Gastroesophageal sphincter (tissue), 4 donors: ENCODE results near the gene TGFBR3. TPM values are rescaled to one million over a fixed set of nuclear protein-coding genes. Genes with fewer than 3 reads are reported as not detected.

Source experiments
- ATAC-seq: fragments of 150-250 bp; one replicate; pipeline ENCODE4 v1.9.1; 2016; ENCODE audit warnings: mild to moderate bottlenecking, moderate library complexity
- H3K27ac ChIP-seq, 4 donors: fragments of 200-600 bp; sonication (generic) in 3 of 4; 1 replicate in 3 of 4; 2 replicates in 1 of 4; pipeline ENCODE4 v1.5.1; 2016 to 2019
- H3K27me3 ChIP-seq: fragments of 200-600 bp; sonication (generic); one replicate; pipeline ENCODE4 v1.5.1; 2019
- H3K36me3 ChIP-seq, 2 donors: fragments of 200-600 bp; sonication (generic); one replicate each; pipeline ENCODE4 v1.5.1; 2019; ENCODE audit warnings: control low read depth in 1 of 2
- H3K4me1 ChIP-seq, 3 donors: fragments of 200-600 bp; sonication (generic); 1 replicate in 2 of 3; 2 replicates in 1 of 3; pipeline ENCODE4 v1.5.1; 2016 to 2019; ENCODE audit warnings: control low read depth in 2 of 3
- H3K4me3 ChIP-seq, 2 donors: fragments of 200-600 bp; sonication (generic); one replicate each; pipeline ENCODE4 v1.5.1; 2019; ENCODE audit warnings: mild to moderate bottlenecking in 1 of 2, moderate library complexity in 1 of 2
- H3K9me3 ChIP-seq, 3 donors: fragments of 200-600 bp; sonication (generic); one replicate each; pipeline ENCODE4 v1.5.1; 2017 to 2019; ENCODE audit warnings: control low read depth in 2 of 3
- EP300 ChIP-seq: sonication (generic); formaldehyde crosslinking; IDR thresholded peaks from one replicate; pipeline ENCODE4 v1.6.1; 2017; ENCODE audit warnings: antibody characterized with exemption, mild to moderate bottlenecking
- POLR2A ChIP-seq, 2 donors: fragments of 450-650 bp; IDR thresholded peaks; one replicate each; pipeline ENCODE4 v1.6.1; 2017; ENCODE audit warnings: antibody characterized with exemption in 2 of 2, mild to moderate bottlenecking in 2 of 2, moderate library complexity in 1 of 2
- POLR2AphosphoS5 ChIP-seq: sonication (generic); formaldehyde crosslinking; IDR thresholded peaks from one replicate; pipeline ENCODE4 v1.6.1; 2017; ENCODE audit warnings: antibody characterized with exemption
- WGBS, 2 donors: methylation state at CpG; one replicate each; pipeline ENCODE4 v1.1.5; 2018; ENCODE audit warnings: low coverage in 1 of 2; 5-methylcytosine and 5-hydroxymethylcytosine counted together
- total RNA-seq, 4 donors: library from RNA; depleted of rRNA; stranded (reverse); fragments of >200 nt; gene quantifications; one replicate each; pipeline ENCODE4 v1.1.0, GENCODE V29; 2016
- TF ChIP-seq, protein P1 (sequence below), 4 experiments: fragments of 200-600 bp in 2 of 4; fragments of 450-650 bp in 2 of 4; sonication (generic) in 1 of 4; IDR thresholded peaks; one replicate each; pipeline ENCODE4 v1.5.1; 2017 to 2019; ENCODE audit warnings: antibody characterized with exemption in 4 of 4, mild to moderate bottlenecking in 2 of 4, moderate library complexity in 2 of 4

Gene TGFBR3
- total RNA-seq, 4 donors from 2014 or later = 176 to 315 (median 248) TPM

DNA sequence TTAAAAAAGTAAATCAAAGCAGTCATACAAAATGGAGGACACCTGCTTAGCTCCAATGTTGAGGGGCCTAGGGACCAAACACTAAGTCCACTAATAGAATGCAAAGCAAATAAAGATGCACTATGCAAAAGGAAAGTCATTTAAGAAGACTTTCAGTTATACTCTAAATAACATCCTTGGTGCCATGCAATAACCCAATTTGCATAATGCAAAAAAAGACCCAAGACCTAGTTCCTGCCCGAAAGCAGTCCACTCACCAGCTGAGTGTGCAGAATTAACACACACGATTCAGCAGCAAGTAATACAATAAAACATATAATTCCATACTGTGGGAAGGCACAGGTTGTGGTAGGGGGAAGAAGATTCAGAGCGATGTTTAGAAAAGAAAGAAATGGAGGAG lies 101.8 kb downstream of the TGFBR3 start:
- H3K27ac ChIP-seq = peak overlapping the region in 2 of 4 donors; percentile 33 to 66

DNA sequence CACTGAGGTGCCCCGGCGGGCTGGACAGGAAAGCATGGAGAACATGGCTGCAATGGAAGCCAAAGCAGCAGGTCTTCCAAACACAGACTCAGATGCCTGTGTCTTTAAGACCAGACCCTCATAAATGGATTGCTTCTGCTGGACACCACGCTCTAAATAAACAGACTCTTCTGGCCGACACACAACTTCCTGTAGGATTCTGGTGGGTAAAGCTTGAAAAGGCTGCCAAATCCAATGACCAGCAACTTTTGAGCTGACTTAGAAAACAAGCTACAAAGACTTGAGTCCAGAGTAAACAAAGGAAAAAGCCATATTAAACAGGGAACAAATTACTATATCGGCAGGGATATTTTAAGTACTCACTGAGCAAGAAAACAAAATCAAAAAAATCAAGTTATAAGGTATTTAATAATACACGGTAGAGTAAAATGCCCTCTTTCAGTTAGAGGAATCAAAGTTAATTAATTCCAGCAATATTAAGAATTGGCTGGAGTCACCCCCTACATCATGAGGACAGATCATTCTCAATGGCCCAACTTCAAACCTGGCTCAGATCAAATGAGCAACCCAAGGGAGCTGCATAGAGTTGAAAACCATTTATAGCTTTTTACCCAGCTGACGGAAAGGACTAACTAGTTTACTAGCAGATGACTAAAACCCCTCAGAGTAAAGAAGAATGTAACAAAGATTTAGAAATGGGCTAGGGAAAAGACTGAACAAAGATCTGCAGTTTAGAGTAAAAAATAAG lies 102.4 kb downstream of the TGFBR3 start:
- 42 to 52% methylated on average over 7 of the region's 7 CpGs for WGBS, 2 donors
- peaks cover 24 to 90% (median 25%) of the 10 kb centered on the region in 3 donors for H3K4me1 ChIP-seq

More for the DNA sequence above, 101.8 kb downstream of the TGFBR3 start:
- ATAC-seq = no peak
- H3K9me3 ChIP-seq = no peaks in the 10 kb centered on the region
- no peaks in the 10 kb centered on the region for H3K27me3 ChIP-seq
- TF ChIP-seq EP300 (no peak), POLR2AphosphoS5 (no peak), POLR2A (IDR thresholded peaks at IDR 0.05) (no peak)
- TF ChIP-seq, protein P1, sequence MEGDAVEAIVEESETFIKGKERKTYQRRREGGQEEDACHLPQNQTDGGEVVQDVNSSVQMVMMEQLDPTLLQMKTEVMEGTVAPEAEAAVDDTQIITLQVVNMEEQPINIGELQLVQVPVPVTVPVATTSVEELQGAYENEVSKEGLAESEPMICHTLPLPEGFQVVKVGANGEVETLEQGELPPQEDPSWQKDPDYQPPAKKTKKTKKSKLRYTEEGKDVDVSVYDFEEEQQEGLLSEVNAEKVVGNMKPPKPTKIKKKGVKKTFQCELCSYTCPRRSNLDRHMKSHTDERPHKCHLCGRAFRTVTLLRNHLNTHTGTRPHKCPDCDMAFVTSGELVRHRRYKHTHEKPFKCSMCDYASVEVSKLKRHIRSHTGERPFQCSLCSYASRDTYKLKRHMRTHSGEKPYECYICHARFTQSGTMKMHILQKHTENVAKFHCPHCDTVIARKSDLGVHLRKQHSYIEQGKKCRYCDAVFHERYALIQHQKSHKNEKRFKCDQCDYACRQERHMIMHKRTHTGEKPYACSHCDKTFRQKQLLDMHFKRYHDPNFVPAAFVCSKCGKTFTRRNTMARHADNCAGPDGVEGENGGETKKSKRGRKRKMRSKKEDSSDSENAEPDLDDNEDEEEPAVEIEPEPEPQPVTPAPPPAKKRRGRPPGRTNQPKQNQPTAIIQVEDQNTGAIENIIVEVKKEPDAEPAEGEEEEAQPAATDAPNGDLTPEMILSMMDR (IDR thresholded peaks at IDR 0.05) = no peak
- H3K36me3 ChIP-seq = peaks cover 0 to 33% of the 10 kb centered on the region in 2 donors
- 92 to 94% methylated on average over 3 of the region's 3 CpGs for WGBS, 2 donors
- no peak overlapping the region for H3K4me3 ChIP-seq
- peaks cover 22 to 90% (median 29%) of the 10 kb centered on the region in 3 donors for H3K4me1 ChIP-seq

DNA sequence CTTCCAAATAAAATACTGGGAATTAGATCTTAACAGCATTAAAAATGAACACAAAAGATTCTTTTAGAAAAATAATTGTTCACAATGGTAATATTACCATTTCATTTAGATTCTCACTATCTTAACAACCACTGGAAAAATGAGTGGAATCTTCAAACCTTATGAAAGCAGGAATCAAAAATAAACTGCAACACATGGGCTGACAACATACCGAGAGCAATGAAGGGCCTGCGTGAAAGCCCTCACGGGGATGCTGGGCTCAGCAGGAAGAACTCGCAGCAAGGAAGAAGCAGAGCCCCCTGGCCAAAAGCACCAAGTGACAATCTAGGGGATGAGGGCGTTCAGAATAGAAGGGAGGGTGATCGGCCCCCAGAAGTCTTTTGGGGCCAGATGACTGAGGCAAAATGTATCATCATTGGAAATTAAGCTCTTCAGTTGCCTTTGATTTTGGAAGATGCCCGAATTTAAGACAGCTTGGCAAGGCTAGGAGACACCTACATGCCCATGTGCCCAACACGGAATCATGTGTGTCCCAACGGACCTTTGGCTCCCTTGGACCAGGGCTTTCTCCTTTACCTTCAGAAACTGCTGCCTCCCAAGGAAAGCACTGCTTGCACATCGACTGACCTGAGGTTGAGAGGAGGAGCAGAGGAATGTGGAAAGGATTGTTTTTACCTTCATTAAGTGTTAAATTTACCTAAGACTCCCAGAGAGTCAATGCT lies 103.9 kb downstream of the TGFBR3 start:
- Histone ChIP-seq H3K4me3 (no peak overlapping the region), H3K36me3 (peaks cover 0 to 27% of the 10 kb centered on the region in 2 donors), H3K4me1 (peaks cover 21 to 90% (median 36%) of the 10 kb centered on the region in 3 donors), H3K9me3 (no peaks in the 10 kb centered on the region), H3K27me3 (no peaks in the 10 kb centered on the region), H3K27ac (peak overlapping the region; percentile 11 to 74 (median 64))
- TF ChIP-seq POLR2A (IDR thresholded peaks at IDR 0.05) (no peak), EP300 (no peak), POLR2AphosphoS5 (no peak)
- TF ChIP-seq, protein P1 (IDR thresholded peaks at IDR 0.05) = no peak
- no peak for ATAC-seq
- WGBS, 2 donors = 41 to 63% methylated on average over 7 to 10 of the region's 10 CpGs

More for the DNA sequence above, 102.4 kb downstream of the TGFBR3 start:
- Histone ChIP-seq H3K27ac (peak overlapping the region in 3 of 4 donors; percentile 61 to 74 (median 66)), H3K4me3 (no peak overlapping the region), H3K9me3 (no peaks in the 10 kb centered on the region), H3K27me3 (no peaks in the 10 kb centered on the region), H3K36me3 (peaks cover 0 to 33% of the 10 kb centered on the region in 2 donors)
- no peak for ATAC-seq
- TF ChIP-seq EP300 = no peak
- TF ChIP-seq POLR2A (IDR thresholded peaks at IDR 0.05) = no peak
- no peak for TF ChIP-seq POLR2AphosphoS5
- TF ChIP-seq, protein P1 (IDR thresholded peaks at IDR 0.05) = no peak

DNA sequence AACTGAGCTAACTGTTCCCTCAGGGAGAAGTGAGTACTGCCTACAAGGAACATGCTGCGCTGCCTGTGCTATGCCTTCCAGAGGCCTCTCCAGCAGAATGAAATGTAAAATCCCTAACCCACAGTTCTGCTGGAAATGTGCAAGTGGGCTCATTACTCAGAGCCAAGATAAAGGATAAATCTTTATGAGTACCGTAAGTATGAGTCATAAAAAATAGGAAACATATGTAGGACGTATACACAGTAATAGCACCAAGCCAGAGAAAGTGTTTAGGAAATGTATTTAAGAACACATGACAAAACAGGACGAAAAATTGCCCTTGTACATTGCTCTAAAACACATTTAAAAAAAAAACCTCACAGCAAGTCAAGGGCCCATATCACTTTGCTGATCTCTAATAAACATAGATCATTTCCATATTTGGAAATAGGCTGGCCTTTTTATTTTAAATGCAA lies 104.6 kb downstream of the TGFBR3 start:
- Histone ChIP-seq H3K4me1 (peaks cover 21 to 97% (median 43%) of the 10 kb centered on the region in 3 donors), H3K27ac (peak overlapping the region; percentile 59 to 69 (median 64)), H3K27me3 (no peaks in the 10 kb centered on the region), H3K9me3 (no peaks in the 10 kb centered on the region), H3K4me3 (no peak overlapping the region), H3K36me3 (peaks cover 0 to 25% of the 10 kb centered on the region in 2 donors)
- 21 to 37% methylated on average over 4 of the region's 4 CpGs for WGBS, 2 donors
- no peak for ATAC-seq
- TF ChIP-seq POLR2AphosphoS5 = no peak
- no peak for TF ChIP-seq POLR2A (IDR thresholded peaks at IDR 0.05)
- no peak for TF ChIP-seq EP300
- TF ChIP-seq, protein P1 (IDR thresholded peaks at IDR 0.05) = peak in 1 of 4 experiments; percentile 13
